Measurements from ENCODE around the gene SDK2.

The SDK2 gene

GRCh38 chr17:73360961-73361761, 283.1 kb downstream of the SDK2 start:
- no peaks in the 10 kb centered on the region for H3K27me3 ChIP-seq (ENCODE audit: low read depth, low read length)
- no peaks in the 10 kb centered on the region for H3K36me3 ChIP-seq (ENCODE audit: control insufficient read depth in 1 of 2, insufficient read depth in 2 of 2, low read length in 2 of 2)
- no peaks in the 10 kb centered on the region for H3K9me3 ChIP-seq (ENCODE audit: control insufficient read depth in 1 of 2, low read length in 2 of 2)
- peaks cover 0 to 40% of the 10 kb centered on the region in 2 donors for H3K4me1 ChIP-seq (ENCODE audit: control insufficient read depth in 1 of 2, insufficient read depth in 2 of 2, low read length in 2 of 2)
- no peak overlapping the region for H3K27ac ChIP-seq (ENCODE audit: low read length)
- H3K4me3 ChIP-seq (ENCODE audit: low read depth in 1 of 2, low read length in 2 of 2), result no peak overlapping the region

GRCh38 chr17:73359987-73360410, 284.2 kb downstream of the SDK2 start:
- H3K27me3 ChIP-seq (ENCODE audit: low read depth, low read length), result no peaks in the 10 kb centered on the region
- no peaks in the 10 kb centered on the region for H3K9me3 ChIP-seq (ENCODE audit: control insufficient read depth in 1 of 2, low read length in 2 of 2)
- H3K4me3 ChIP-seq (ENCODE audit: low read depth in 1 of 2, low read length in 2 of 2), result no peak overlapping the region
- H3K36me3 ChIP-seq (ENCODE audit: control insufficient read depth in 1 of 2, insufficient read depth in 2 of 2, low read length in 2 of 2), result no peaks in the 10 kb centered on the region
- H3K27ac ChIP-seq (ENCODE audit: low read length), result no peak overlapping the region
- H3K4me1 ChIP-seq (ENCODE audit: control insufficient read depth in 1 of 2, insufficient read depth in 2 of 2, low read length in 2 of 2), result peaks cover 0 to 46% of the 10 kb centered on the region in 2 donors

DNA sequence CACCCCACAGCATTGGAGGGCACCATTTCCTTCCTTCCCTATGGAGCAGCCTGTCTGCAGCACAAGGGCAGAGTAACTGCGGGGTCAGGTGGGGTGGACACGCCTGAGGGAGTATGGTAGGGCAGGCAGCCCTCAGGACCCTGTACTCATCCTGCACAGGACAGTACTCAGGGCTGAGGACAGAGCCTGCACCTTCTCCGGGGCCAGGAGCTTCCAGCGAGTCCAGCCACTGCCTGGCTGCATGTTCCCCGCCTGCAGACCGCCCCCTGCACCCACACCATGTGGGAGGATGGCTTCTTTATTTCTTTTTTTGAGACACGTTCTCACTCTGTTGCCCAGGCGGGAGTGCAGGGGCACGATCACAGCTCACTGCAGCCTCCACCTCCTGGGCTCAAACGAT, 284.9 kb downstream of the SDK2 start:
- Histone ChIP-seq H3K9me3 (ENCODE audit: control insufficient read depth in 1 of 2, low read length in 2 of 2) (no peaks in the 10 kb centered on the region), H3K4me3 (ENCODE audit: low read depth in 1 of 2, low read length in 2 of 2) (no peak overlapping the region), H3K36me3 (ENCODE audit: control insufficient read depth in 1 of 2, insufficient read depth in 2 of 2, low read length in 2 of 2) (no peaks in the 10 kb centered on the region), H3K27ac (ENCODE audit: low read length) (no peak overlapping the region), H3K27me3 (ENCODE audit: low read depth, low read length) (no peaks in the 10 kb centered on the region), H3K4me1 (ENCODE audit: control insufficient read depth in 1 of 2, insufficient read depth in 2 of 2, low read length in 2 of 2) (peaks cover 0 to 46% of the 10 kb centered on the region in 2 donors)

DNA sequence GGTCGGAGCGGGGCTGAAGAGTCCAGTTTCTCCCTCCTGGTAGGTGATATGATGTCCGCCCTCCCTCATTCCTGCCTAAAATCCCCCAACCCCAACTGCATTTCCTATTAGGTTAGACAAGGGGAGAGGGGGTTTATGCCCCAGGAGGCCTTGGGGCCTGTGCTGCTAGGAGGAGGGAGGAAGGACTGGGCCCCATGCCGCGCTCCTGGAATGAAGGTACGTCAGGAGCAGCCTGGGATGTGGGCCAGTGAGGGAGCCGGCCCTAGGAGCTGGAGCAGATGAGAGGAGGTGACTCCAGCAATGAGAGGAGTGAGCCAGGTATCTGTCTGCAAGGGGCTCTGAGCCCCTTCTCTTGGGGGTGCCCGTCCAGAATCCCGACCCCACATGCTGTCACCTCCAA, 285.6 kb downstream of the SDK2 start:
- H3K27ac ChIP-seq (ENCODE audit: low read length), result no peak overlapping the region
- H3K4me3 ChIP-seq (ENCODE audit: low read depth in 1 of 2, low read length in 2 of 2), result no peak overlapping the region
- no peaks in the 10 kb centered on the region for H3K9me3 ChIP-seq (ENCODE audit: control insufficient read depth in 1 of 2, low read length in 2 of 2)
- no peaks in the 10 kb centered on the region for H3K27me3 ChIP-seq (ENCODE audit: low read depth, low read length)
- H3K4me1 ChIP-seq (ENCODE audit: control insufficient read depth in 1 of 2, insufficient read depth in 2 of 2, low read length in 2 of 2), result peaks cover 0 to 46% of the 10 kb centered on the region in 2 donors
- H3K36me3 ChIP-seq (ENCODE audit: control insufficient read depth in 1 of 2, insufficient read depth in 2 of 2, low read length in 2 of 2), result no peaks in the 10 kb centered on the region

DNA sequence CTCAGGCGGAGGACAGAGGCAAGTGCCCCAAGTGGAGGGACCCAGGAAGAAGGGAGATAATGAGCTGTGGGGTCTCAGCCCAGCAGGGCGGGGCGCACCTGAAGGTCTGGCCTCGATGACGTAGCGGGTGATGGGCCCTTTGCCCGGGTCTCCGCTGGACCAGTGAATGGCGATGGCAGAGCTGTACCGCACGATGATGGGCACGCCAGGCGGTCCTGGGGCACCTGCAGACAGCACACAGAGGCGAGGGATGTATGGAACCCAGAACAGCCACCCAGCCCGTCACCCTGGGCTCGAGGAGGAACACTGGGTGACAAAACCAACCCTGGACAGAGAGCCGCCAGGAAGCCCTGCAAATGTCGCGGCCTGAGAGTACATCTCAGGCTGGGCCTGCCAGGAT, 286.3 kb downstream of the SDK2 start:
- Histone ChIP-seq H3K27ac (ENCODE audit: low read length) (no peak overlapping the region), H3K27me3 (ENCODE audit: low read depth, low read length) (no peaks in the 10 kb centered on the region), H3K9me3 (ENCODE audit: control insufficient read depth in 1 of 2, low read length in 2 of 2) (no peaks in the 10 kb centered on the region), H3K4me3 (ENCODE audit: low read depth in 1 of 2, low read length in 2 of 2) (no peak overlapping the region), H3K4me1 (ENCODE audit: control insufficient read depth in 1 of 2, insufficient read depth in 2 of 2, low read length in 2 of 2) (peaks cover 0 to 46% of the 10 kb centered on the region in 2 donors), H3K36me3 (ENCODE audit: control insufficient read depth in 1 of 2, insufficient read depth in 2 of 2, low read length in 2 of 2) (no peaks in the 10 kb centered on the region)

- peaks cover 0 to 46% of the 10 kb centered on the region in 2 donors for H3K4me1 ChIP-seq (ENCODE audit: control insufficient read depth in 1 of 2, insufficient read depth in 2 of 2, low read length in 2 of 2)
Measured at GRCh38 chr17:73357318-73357717, 286.9 kb downstream of the SDK2 start.

GRCh38 chr17:73356561-73357170, 287.6 kb downstream of the SDK2 start:
- Histone ChIP-seq H3K4me1 (ENCODE audit: control insufficient read depth in 1 of 2, insufficient read depth in 2 of 2, low read length in 2 of 2) (peaks cover 0 to 46% of the 10 kb centered on the region in 2 donors), H3K27ac (ENCODE audit: low read length) (peak overlapping the region; percentile 16), H3K27me3 (ENCODE audit: low read depth, low read length) (no peaks in the 10 kb centered on the region), H3K4me3 (ENCODE audit: low read depth in 1 of 2, low read length in 2 of 2) (no peak overlapping the region), H3K36me3 (ENCODE audit: control insufficient read depth in 1 of 2, insufficient read depth in 2 of 2, low read length in 2 of 2) (no peaks in the 10 kb centered on the region), H3K9me3 (ENCODE audit: control insufficient read depth in 1 of 2, low read length in 2 of 2) (no peaks in the 10 kb centered on the region)

More at GRCh38 chr17:73357318-73357717, 286.9 kb downstream of the SDK2 start:
- no peak overlapping the region for H3K27ac ChIP-seq (ENCODE audit: low read length)
- H3K9me3 ChIP-seq (ENCODE audit: control insufficient read depth in 1 of 2, low read length in 2 of 2), result no peaks in the 10 kb centered on the region
- H3K4me3 ChIP-seq (ENCODE audit: low read depth in 1 of 2, low read length in 2 of 2), result no peak overlapping the region
- no peaks in the 10 kb centered on the region for H3K27me3 ChIP-seq (ENCODE audit: low read depth, low read length)
- H3K36me3 ChIP-seq (ENCODE audit: control insufficient read depth in 1 of 2, insufficient read depth in 2 of 2, low read length in 2 of 2), result no peaks in the 10 kb centered on the region

DNA sequence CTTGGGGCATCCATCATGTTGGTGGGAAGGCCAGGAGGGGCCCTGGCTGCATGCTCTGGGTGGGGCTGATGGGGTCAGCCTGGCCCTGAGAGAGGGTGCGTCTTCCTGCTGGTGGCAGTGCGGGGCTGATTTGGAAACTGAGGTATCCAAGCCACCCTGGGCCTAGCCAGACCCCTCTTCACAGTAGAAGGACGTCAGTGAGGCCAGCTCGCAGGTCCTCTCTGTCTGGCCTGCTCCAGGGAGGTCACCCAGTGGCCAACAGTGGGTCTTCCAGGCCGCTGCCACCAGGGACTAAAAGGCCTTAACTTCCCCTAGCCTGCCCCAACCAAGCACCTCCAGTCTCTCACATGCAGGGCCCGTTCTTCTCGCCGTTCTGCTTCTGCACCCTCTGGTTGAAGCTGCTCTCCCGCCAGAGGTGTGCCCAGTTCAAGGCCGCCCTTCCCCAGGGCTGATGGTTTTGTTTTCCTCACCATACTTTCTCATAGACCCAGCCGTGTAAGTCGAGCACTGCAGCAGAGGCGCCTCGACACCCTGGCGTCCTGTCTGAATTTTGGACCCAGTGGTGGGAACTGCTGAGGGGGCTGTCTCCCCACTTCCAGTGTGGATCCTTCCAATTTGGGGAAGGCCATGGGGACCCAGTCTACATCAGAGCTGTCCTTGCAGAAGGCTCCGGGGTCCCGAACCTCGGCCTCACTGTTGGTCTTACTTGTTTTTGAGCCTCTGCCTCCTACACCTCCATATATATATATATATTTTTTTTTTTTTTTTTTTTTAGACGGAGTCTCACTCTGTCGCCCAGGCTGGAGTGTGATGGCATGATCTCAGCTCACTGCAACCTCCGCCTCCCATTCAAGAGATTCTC, 289.6 kb downstream of the SDK2 start:
- Histone ChIP-seq H3K27ac (ENCODE audit: low read length) (no peak overlapping the region), H3K36me3 (ENCODE audit: control insufficient read depth in 1 of 2, insufficient read depth in 2 of 2, low read length in 2 of 2) (no peaks in the 10 kb centered on the region), H3K27me3 (ENCODE audit: low read depth, low read length) (no peaks in the 10 kb centered on the region), H3K4me3 (ENCODE audit: low read depth in 1 of 2, low read length in 2 of 2) (no peak overlapping the region), H3K4me1 (ENCODE audit: control insufficient read depth in 1 of 2, insufficient read depth in 2 of 2, low read length in 2 of 2) (peaks cover 0 to 46% of the 10 kb centered on the region in 2 donors), H3K9me3 (ENCODE audit: control insufficient read depth in 1 of 2, low read length in 2 of 2) (no peaks in the 10 kb centered on the region)

- peaks cover 4 to 48% of the 10 kb centered on the region in 2 donors for H3K4me1 ChIP-seq (ENCODE audit: control insufficient read depth in 1 of 2, insufficient read depth in 2 of 2, low read length in 2 of 2)
- no peaks in the 10 kb centered on the region for H3K27me3 ChIP-seq (ENCODE audit: low read depth, low read length)
- H3K4me3 ChIP-seq (ENCODE audit: low read depth in 1 of 2, low read length in 2 of 2), result no peak overlapping the region
- H3K9me3 ChIP-seq (ENCODE audit: control insufficient read depth in 1 of 2, low read length in 2 of 2), result no peaks in the 10 kb centered on the region
- no peaks in the 10 kb centered on the region for H3K36me3 ChIP-seq (ENCODE audit: control insufficient read depth in 1 of 2, insufficient read depth in 2 of 2, low read length in 2 of 2)
- no peak overlapping the region for H3K27ac ChIP-seq (ENCODE audit: low read length)
Measured at GRCh38 chr17:73352261-73352660, 292.0 kb downstream of the SDK2 start.

- H3K36me3 ChIP-seq (ENCODE audit: control insufficient read depth in 1 of 2, insufficient read depth in 2 of 2, low read length in 2 of 2), result no peaks in the 10 kb centered on the region
- H3K27ac ChIP-seq (ENCODE audit: low read length), result no peak overlapping the region
- no peaks in the 10 kb centered on the region for H3K27me3 ChIP-seq (ENCODE audit: low read depth, low read length)
- peaks cover 4 to 45% of the 10 kb centered on the region in 2 donors for H3K4me1 ChIP-seq (ENCODE audit: control insufficient read depth in 1 of 2, insufficient read depth in 2 of 2, low read length in 2 of 2)
- H3K4me3 ChIP-seq (ENCODE audit: low read depth in 1 of 2, low read length in 2 of 2), result no peak overlapping the region
- no peaks in the 10 kb centered on the region for H3K9me3 ChIP-seq (ENCODE audit: control insufficient read depth in 1 of 2, low read length in 2 of 2)
Measured at GRCh38 chr17:73351764-73352163, 292.5 kb downstream of the SDK2 start.

DNA sequence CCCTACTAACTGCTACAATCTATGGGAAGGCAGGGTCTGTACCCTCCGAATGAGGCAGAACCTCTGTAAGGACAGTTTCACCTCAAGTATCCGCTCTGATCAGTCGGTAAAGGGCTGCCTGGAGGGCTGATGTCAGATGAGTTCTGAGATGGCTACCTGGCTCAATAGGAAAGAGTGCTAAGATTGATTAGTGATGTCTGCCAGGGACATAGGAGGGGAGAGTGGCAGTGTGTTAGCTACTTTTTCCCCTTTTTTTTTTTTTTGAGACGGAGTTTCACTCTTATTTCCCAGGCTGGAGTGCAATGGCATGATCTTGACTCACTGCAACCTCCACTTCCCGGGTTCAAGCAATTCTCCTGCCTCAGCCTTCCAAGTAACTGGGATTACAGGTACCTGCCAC, 293.4 kb downstream of the SDK2 start:
- Histone ChIP-seq H3K27ac (ENCODE audit: low read length) (no peak overlapping the region), H3K4me3 (ENCODE audit: low read depth in 1 of 2, low read length in 2 of 2) (no peak overlapping the region), H3K9me3 (ENCODE audit: control insufficient read depth in 1 of 2, low read length in 2 of 2) (no peaks in the 10 kb centered on the region), H3K4me1 (ENCODE audit: control insufficient read depth in 1 of 2, insufficient read depth in 2 of 2, low read length in 2 of 2) (peaks cover 4 to 36% of the 10 kb centered on the region in 2 donors), H3K36me3 (ENCODE audit: control insufficient read depth in 1 of 2, insufficient read depth in 2 of 2, low read length in 2 of 2) (no peaks in the 10 kb centered on the region), H3K27me3 (ENCODE audit: low read depth, low read length) (no peaks in the 10 kb centered on the region)

Data from muscle layer of duodenum (tissue), 2 donors.